Activated T-cell treated with anti-CD3 and anti-CD28 coated beads, Interleukin-2, amount 50 U/mL, for 72 hours (primary cell): ENCODE data around the gene ADGRV1. TPM values are rescaled to one million over a fixed set of nuclear protein-coding genes. Genes with fewer than 3 reads are reported as not detected.
"Not testable (repeated sequence)": the region's sequence is repeated elsewhere in the genome, so short reads cannot be mapped to it uniquely, and the experiment has no call there.

Experiments
- ATAC-seq, 2 donors: fragments of 150-1000 bp; cut with Tn5 transposase; replicated peaks in 1 of 2; 2 replicates each; pipeline ENCODE4 v1.10.0; 2021; ENCODE audit warnings: moderate library complexity in 2 of 2, mild to moderate bottlenecking in 1 of 2
- DNase-seq, 2 donors: peaks; one replicate each; pipeline ENCODE4 v3.0.0; 2021 to 2022; ENCODE audit warnings: mixed read lengths in 1 of 2
- H3K27ac Mint-ChIP-seq: one replicate; pipeline ENCODE4 v1.8.0; 2022; ENCODE audit warnings: mild to moderate bottlenecking, moderate library complexity, mixed read lengths
- H3K27me3 Mint-ChIP-seq: one replicate; pipeline ENCODE4 v1.8.0; 2022; ENCODE audit warnings: low read depth, mixed read lengths
- H3K36me3 Mint-ChIP-seq, 2 donors: one replicate each; pipeline ENCODE4 v1.8.0; 2022; ENCODE audit warnings: mixed read lengths in 2 of 2, mild to moderate bottlenecking in 1 of 2; ENCODE audit not compliant: insufficient read depth in 2 of 2
- H3K4me1 Mint-ChIP-seq: one replicate; pipeline ENCODE4 v1.8.0; 2022; ENCODE audit warnings: low read depth, mixed read lengths
- H3K4me3 Mint-ChIP-seq, 2 donors: one replicate each; pipeline ENCODE4 v1.8.0; 2022; ENCODE audit warnings: mild to moderate bottlenecking in 2 of 2, mixed read lengths in 2 of 2, moderate library complexity in 2 of 2
- H3K9me3 Mint-ChIP-seq, 2 donors: one replicate each; pipeline ENCODE4 v1.8.0; 2022; ENCODE audit warnings: mixed read lengths in 2 of 2
- total RNA-seq, 2 donors: library from RNA; stranded (reverse); gene quantifications; one replicate each; pipeline ENCODE4 v1.2.3, GENCODE V29; 2022

Gene ADGRV1
- total RNA-seq, 2 donors from 2014 or later, result 0.12 to 0.21 TPM

DNA sequence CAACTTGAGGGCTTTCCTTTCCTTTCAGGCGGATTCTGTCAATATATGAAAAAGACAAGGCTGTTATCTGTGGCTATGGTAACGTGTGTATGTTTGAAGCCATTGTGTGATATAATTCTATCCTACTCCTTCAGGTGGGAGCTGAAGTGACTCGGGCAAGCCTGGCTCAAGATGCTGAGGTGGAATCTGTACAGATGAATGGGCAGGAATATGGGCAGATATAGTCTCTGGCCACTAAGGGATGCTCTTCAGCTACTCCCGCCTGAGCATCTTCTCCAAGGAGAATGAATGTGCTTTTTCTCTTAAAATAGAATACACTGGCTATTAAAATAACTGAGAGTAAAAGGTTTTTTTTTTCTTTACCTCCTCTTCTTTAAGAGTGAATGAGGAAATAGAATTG lies 244.8 kb downstream of the ADGRV1 start:
- H3K36me3 Mint-ChIP-seq, result peaks cover 0 to 1% of the 10 kb centered on the region in 2 donors
- H3K27me3 Mint-ChIP-seq, result no peaks in the 10 kb centered on the region
- DNase-seq (no peak), ATAC-seq (no peak)
- H3K4me1 Mint-ChIP-seq, result no peaks in the 10 kb centered on the region
- no peak overlapping the region for H3K27ac Mint-ChIP-seq
- no peak overlapping the region for H3K4me3 Mint-ChIP-seq
- H3K9me3 Mint-ChIP-seq, result peaks cover 0 to 4% of the 10 kb centered on the region in 2 donors

DNA sequence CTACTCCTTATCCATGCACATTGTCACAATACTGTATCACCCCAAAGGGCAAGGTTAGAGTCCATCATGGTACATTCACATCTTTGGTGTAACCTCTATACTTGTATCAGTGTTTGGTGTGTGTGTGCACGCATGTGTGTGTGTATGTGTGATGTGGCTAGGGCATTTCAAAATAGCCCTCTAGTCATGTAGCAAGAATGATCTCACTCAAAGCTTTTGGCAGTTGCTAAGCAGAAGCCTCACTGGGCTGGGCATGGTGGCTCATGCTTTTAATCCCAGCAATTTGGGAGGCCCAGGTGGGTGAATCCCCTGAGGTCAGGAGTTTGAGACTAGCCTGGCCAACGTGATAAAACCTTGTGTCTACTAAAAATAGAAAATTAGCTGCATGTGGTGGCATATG lies 245.3 kb downstream of the ADGRV1 start:
- Mint-ChIP-seq H3K9me3 (peaks cover 0 to 2% of the 10 kb centered on the region in 2 donors), H3K4me1 (no peaks in the 10 kb centered on the region), H3K36me3 (peaks cover 0 to 1% of the 10 kb centered on the region in 2 donors), H3K27me3 (no peaks in the 10 kb centered on the region), H3K27ac (no peak overlapping the region), H3K4me3 (no peak overlapping the region)
- no peak for DNase-seq
- no peak for ATAC-seq

- DNase-seq, result no peak
- Mint-ChIP-seq H3K4me3 (no peak overlapping the region), H3K9me3 (no peaks in the 10 kb centered on the region), H3K4me1 (no peaks in the 10 kb centered on the region), H3K36me3 (no peaks in the 10 kb centered on the region), H3K27me3 (no peaks in the 10 kb centered on the region), H3K27ac (no peak overlapping the region)
- no peak for ATAC-seq
Measured at GRCh38 chr5:90807496-90807895, 248.9 kb downstream of the ADGRV1 start.

DNA sequence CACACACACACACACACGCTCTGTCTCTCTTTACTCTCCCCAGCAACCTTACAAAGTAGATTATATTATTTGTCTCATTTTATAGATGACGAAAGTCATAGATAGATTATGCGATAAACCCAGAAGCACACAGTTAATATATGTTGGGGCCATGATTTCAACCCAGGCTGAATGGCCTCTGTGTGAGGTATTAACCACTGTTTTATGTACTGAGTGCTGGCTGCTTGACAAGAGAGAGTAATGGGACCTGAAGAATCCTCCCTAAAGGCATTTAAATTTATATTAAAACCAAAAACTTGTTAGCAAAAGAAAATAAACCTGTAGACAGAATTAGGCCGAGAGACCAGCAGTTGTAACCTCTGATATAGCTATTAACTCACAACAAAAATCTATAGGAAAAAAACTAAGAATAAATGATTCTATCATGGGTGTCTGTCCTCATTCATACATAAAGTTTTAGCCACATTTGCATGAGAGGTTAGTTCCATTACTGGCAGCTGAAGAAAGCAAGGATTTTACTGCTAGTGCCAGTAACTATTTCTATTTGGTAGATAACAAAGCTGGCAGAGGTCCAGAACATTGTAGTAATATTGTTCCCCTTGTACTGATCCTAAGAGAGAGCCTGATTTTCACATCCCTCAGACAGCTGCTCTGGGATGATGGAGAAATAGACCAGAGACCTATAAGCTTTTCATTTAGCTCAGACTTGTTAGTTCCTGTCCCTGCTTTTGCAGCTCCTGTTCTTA lies 250.9 kb downstream of the ADGRV1 start:
- Mint-ChIP-seq H3K27ac (no peak overlapping the region), H3K4me3 (no peak overlapping the region)
- ATAC-seq, result no peak

GRCh38 chr5:90810211-90810610 lies 251.6 kb downstream of the ADGRV1 start:
- H3K9me3 Mint-ChIP-seq, result no peaks in the 10 kb centered on the region
- H3K4me3 Mint-ChIP-seq, result no peak overlapping the region
- ATAC-seq, result no peak
- no peaks in the 10 kb centered on the region for H3K4me1 Mint-ChIP-seq
- no peaks in the 10 kb centered on the region for H3K27me3 Mint-ChIP-seq
- no peak overlapping the region for H3K27ac Mint-ChIP-seq
- H3K36me3 Mint-ChIP-seq, result no peaks in the 10 kb centered on the region
- no peak for DNase-seq

More for the DNA sequence above, 250.9 kb downstream of the ADGRV1 start:
- no peak for DNase-seq
- no peaks in the 10 kb centered on the region for H3K27me3 Mint-ChIP-seq
- H3K36me3 Mint-ChIP-seq, result no peaks in the 10 kb centered on the region
- no peaks in the 10 kb centered on the region for H3K9me3 Mint-ChIP-seq
- H3K4me1 Mint-ChIP-seq, result no peaks in the 10 kb centered on the region

DNA sequence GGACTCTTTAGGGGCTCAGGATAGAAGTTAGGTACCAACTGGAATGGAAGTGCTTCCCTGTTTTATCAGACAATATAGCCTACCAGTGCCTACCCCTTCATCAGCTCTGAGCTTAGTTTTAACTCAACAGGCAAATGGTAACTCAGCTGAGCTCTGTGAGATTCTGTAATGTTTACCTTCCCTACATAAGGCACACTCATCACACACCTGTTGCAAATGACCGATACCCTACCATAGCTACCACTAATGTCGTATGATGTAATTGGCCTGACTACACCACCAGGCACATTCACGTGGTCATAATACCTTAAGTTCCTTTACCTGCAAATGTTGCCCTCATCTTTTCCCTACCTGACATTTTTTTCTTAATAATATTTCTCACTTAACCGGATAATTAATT lies 254.8 kb downstream of the ADGRV1 start:
- no peaks in the 10 kb centered on the region for H3K27me3 Mint-ChIP-seq
- H3K36me3 Mint-ChIP-seq, result no peaks in the 10 kb centered on the region
- H3K9me3 Mint-ChIP-seq, result no peaks in the 10 kb centered on the region
- no peak overlapping the region for H3K27ac Mint-ChIP-seq
- ATAC-seq (no peak), DNase-seq (no peak)
- no peak overlapping the region for H3K4me3 Mint-ChIP-seq
- H3K4me1 Mint-ChIP-seq, result no peaks in the 10 kb centered on the region

- H3K27me3 Mint-ChIP-seq, H3K4me1 Mint-ChIP-seq, H3K4me3 Mint-ChIP-seq, H3K27ac Mint-ChIP-seq, DNase-seq, H3K9me3 Mint-ChIP-seq, H3K36me3 Mint-ChIP-seq, ATAC-seq: not testable (repeated sequence)
Measured at GRCh38 chr5:90822062-90822461, 263.5 kb downstream of the ADGRV1 start.

DNA sequence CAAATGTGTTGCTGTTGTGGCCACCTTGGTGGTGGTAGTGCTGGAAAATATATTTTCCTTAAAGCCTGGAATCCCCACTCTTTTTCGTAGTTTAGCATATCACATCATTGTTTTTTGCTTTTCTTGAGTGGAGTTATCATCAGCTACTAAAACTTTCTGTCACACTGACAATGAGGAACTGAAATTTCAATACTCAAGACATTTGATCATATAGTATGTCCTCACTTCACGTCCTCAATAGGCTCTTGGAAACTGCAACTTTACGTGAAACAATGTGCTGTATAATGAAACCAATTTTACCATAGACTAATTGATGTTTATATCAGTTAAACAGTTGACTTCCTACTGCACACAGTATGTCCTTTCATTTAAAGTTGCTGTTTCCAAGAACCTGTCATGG lies 265.8 kb downstream of the ADGRV1 start:
- DNase-seq (no peak), ATAC-seq (no peak)
- Mint-ChIP-seq H3K4me3 (no peak overlapping the region), H3K9me3 (no peaks in the 10 kb centered on the region), H3K27me3 (peaks cover 6% of the 10 kb centered on the region), H3K4me1 (no peaks in the 10 kb centered on the region), H3K36me3 (no peaks in the 10 kb centered on the region), H3K27ac (no peak overlapping the region)

- H3K36me3 Mint-ChIP-seq, result no peaks in the 10 kb centered on the region
- H3K9me3 Mint-ChIP-seq, result no peaks in the 10 kb centered on the region
- H3K4me1 Mint-ChIP-seq, result no peaks in the 10 kb centered on the region
- DNase-seq, result no peak
- H3K27ac Mint-ChIP-seq, result no peak overlapping the region
- H3K27me3 Mint-ChIP-seq, result peaks cover 13% of the 10 kb centered on the region
- H3K4me3 Mint-ChIP-seq, result no peak overlapping the region
- ATAC-seq, result no peak
Measured at GRCh38 chr5:90830058-90830457, 271.5 kb downstream of the ADGRV1 start.

- peaks cover 14% of the 10 kb centered on the region for H3K27me3 Mint-ChIP-seq
- no peak overlapping the region for H3K27ac Mint-ChIP-seq
- H3K4me1 Mint-ChIP-seq, result no peaks in the 10 kb centered on the region
- no peak for DNase-seq
- ATAC-seq, result no peak
- no peak overlapping the region for H3K4me3 Mint-ChIP-seq
- no peaks in the 10 kb centered on the region for H3K36me3 Mint-ChIP-seq
- H3K9me3 Mint-ChIP-seq, result no peaks in the 10 kb centered on the region
Measured at GRCh38 chr5:90833753-90834152, 275.2 kb downstream of the ADGRV1 start.

DNA sequence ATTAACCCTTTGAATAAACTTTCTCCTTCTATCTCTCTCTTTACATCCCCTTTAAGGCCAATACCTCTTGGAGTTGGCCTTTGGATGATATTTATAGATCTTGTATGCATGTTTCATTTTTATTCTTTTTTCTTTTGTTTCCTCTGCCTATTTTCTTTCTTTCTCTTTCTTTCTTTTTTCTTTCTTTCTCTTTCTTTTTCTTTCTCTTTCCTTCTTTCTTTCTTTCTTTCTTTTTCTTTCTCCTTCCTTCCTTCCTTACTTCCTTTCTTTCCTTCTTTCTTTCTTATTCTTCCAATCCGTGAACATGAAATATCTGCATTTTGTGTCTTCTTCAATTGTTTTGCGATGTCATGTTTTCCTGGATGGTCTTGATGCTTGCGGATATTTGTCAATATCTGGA lies 276.1 kb downstream of the ADGRV1 start:
- no peak for ATAC-seq
- no peaks in the 10 kb centered on the region for H3K4me1 Mint-ChIP-seq
- H3K9me3 Mint-ChIP-seq, result no peaks in the 10 kb centered on the region
- peaks cover 22% of the 10 kb centered on the region for H3K27me3 Mint-ChIP-seq
- no peak overlapping the region for H3K27ac Mint-ChIP-seq
- no peak for DNase-seq
- no peak overlapping the region for H3K4me3 Mint-ChIP-seq
- no peaks in the 10 kb centered on the region for H3K36me3 Mint-ChIP-seq

GRCh38 chr5:90843443-90843842 lies 284.8 kb downstream of the ADGRV1 start:
- Mint-ChIP-seq H3K27me3 (peaks cover 57% of the 10 kb centered on the region), H3K4me3 (peak overlapping the region in 1 of 2 donors; percentile 17), H3K9me3 (no peaks in the 10 kb centered on the region), H3K36me3 (no peaks in the 10 kb centered on the region), H3K4me1 (peaks cover 6% of the 10 kb centered on the region), H3K27ac (no peak overlapping the region)
- DNase-seq (no peak), ATAC-seq (peak in 1 of 2 donors; percentile 47)

DNA sequence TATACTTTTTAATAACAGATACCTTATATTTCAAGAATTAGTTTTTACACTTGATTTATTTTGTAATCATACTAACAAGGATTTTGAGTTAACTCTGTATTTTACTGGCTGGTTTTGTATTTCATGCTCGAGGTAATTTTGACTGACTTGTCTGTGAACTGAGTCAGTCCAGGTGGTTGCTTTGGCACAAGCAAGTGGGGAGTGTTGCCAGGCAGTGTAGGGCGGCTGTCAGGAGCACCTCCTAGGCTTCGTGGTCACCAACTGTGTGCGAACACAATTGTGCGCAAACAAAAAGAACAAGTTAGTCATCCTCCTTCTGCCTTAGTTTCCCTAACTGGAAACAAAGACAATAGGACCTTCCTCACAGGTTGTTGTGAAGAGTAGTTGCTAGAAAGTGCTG lies 286.3 kb downstream of the ADGRV1 start:
- Mint-ChIP-seq H3K27me3 (peaks cover 45% of the 10 kb centered on the region), H3K36me3 (no peaks in the 10 kb centered on the region), H3K9me3 (no peaks in the 10 kb centered on the region), H3K4me3 (no peak overlapping the region), H3K4me1 (peaks cover 6% of the 10 kb centered on the region), H3K27ac (no peak overlapping the region)
- ATAC-seq (no peak), DNase-seq (no peak)
